ENCODE measurements around the gene MCTP2.

The MCTP2 gene

GRCh38 chr15:94503293-94503692 is 271.9 kb downstream of the MCTP2 start:
- TF ChIP-seq CTCF (IDR thresholded peaks at IDR 0.05; ENCODE audit: insufficient read depth, low read depth, low read length, missing control alignments), result no peak
- no peak overlapping the region for H3K4me3 ChIP-seq (ENCODE audit: low read depth, low read length)
- no peak for DNase-seq (ENCODE audit: low read depth)

DNA sequence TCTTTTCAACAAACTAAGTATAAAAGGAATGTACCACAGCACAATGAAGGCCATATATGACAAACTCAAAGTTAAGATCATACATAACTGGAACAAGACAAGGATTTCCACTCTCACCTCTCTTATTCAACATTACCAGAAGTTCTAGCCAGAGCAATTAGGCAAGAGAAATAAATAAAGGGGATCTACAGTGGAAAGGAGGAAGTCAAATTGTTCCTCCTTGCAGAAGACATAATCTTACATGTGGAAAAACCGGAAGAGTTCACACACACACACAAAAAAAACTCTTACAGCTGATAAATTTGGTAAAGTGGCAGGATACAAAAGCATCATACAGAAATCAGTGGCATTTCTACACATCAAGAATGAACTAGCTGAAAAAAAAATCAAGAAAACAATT is 277.9 kb downstream of the MCTP2 start:
- DNase-seq (ENCODE audit: low read depth), result no peak
- TF ChIP-seq CTCF (IDR thresholded peaks at IDR 0.05; ENCODE audit: insufficient read depth, low read depth, low read length, missing control alignments), result no peak
- H3K4me3 ChIP-seq (ENCODE audit: low read depth, low read length), result no peak overlapping the region

GRCh38 chr15:94522125-94522524 is 290.8 kb downstream of the MCTP2 start:
- H3K4me3 ChIP-seq (ENCODE audit: low read depth, low read length), result no peak overlapping the region
- TF ChIP-seq CTCF (IDR thresholded peaks at IDR 0.05; ENCODE audit: insufficient read depth, low read depth, low read length, missing control alignments), result no peak
- no peak for DNase-seq (ENCODE audit: low read depth)

DNA sequence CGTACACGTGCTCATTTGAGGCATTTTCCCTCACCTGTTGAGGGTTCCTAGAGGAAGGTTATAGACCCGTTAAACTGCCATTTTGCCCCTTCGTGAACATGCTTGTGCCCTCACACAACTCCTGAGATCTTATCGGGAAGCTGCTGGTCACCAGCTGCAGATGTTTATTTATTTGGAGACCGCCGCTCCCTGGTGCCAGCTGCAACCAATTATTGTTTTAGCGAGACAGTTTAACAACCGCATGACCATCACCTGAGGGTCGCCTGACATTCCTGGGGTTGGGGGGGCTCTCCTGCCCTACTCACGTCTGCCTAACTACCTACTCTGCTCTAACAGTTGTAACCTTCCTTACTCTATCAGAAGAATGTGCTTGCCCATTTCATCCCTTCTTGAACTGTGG is 292.5 kb downstream of the MCTP2 start:
- no peak for TF ChIP-seq CTCF (IDR thresholded peaks at IDR 0.05; ENCODE audit: insufficient read depth, low read depth, low read length, missing control alignments)
- H3K4me3 ChIP-seq (ENCODE audit: low read depth, low read length), result no peak overlapping the region
- DNase-seq (ENCODE audit: low read depth), result no peak

DNA sequence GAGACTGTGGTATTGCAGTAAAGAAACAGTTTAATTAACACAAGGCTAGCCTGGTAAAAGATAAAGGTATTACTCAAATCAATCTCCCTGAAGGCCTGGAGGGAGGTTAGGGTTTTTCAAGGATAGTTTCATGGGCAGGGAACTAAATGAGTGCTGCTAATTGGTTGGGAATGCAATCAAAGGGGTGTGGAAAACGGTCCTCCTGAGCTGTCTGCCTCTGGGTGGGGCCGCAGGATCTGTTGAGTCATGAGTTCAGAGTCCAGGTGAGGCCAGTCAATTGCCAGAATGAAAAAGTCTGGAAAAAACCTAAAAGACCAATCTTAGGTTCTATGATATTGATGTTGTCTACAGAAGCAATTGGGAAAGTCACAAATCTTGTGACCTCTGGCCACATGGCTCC is 293.2 kb downstream of the MCTP2 start:
- no peak for DNase-seq (ENCODE audit: low read depth)
- TF ChIP-seq CTCF (IDR thresholded peaks at IDR 0.05; ENCODE audit: insufficient read depth, low read depth, low read length, missing control alignments), result no peak
- no peak overlapping the region for H3K4me3 ChIP-seq (ENCODE audit: low read depth, low read length)

GRCh38 chr15:94526071-94526689 is 294.8 kb downstream of the MCTP2 start:
- no peak for DNase-seq (ENCODE audit: low read depth)
- TF ChIP-seq CTCF (IDR thresholded peaks at IDR 0.05; ENCODE audit: insufficient read depth, low read depth, low read length, missing control alignments), result peak; percentile 27
- no peak overlapping the region for H3K4me3 ChIP-seq (ENCODE audit: low read depth, low read length)

GRCh38 chr15:94532226-94532625 is 300.9 kb downstream of the MCTP2 start:
- DNase-seq (ENCODE audit: low read depth), result no peak
- no peak for TF ChIP-seq CTCF (IDR thresholded peaks at IDR 0.05; ENCODE audit: insufficient read depth, low read depth, low read length, missing control alignments)
- no peak overlapping the region for H3K4me3 ChIP-seq (ENCODE audit: low read depth, low read length)

Data from GM12865 (cell line).